Right kidney (tissue), 1 donor: ENCODE results near the gene ARID5B.
"Not testable (repeated sequence)": the region's sequence is repeated elsewhere in the genome, so short reads cannot be mapped to it uniquely, and the experiment has no call there.

Experiments used
- DNase-seq: peaks from one replicate; pipeline ENCODE4 v3.0.0-alpha.2; 2016

The ARID5B gene

GRCh38 chr10:61964949-61965702 lies 63.6 kb downstream of the ARID5B start:
- no peak for DNase-seq

- no peak for DNase-seq
These were observed 64.3 kb downstream of the ARID5B start for GRCh38 chr10:61965703-61966395.

GRCh38 chr10:61967298-61967697 lies 65.8 kb downstream of the ARID5B start:
- no peak for DNase-seq

GRCh38 chr10:61970182-61971002 lies 68.9 kb downstream of the ARID5B start:
- no peak for DNase-seq

GRCh38 chr10:61971003-61971325 lies 69.5 kb downstream of the ARID5B start:
- DNase-seq: no peak

- no peak for DNase-seq
These were observed 71.7 kb downstream of the ARID5B start for GRCh38 chr10:61973169-61973568.

- no peak for DNase-seq
These were observed 72.4 kb downstream of the ARID5B start for GRCh38 chr10:61973906-61974305.

- DNase-seq: no peak
These were observed 73.3 kb downstream of the ARID5B start for GRCh38 chr10:61974601-61975390.

- DNase-seq: no peak
These were observed 74.0 kb downstream of the ARID5B start for GRCh38 chr10:61975391-61975932.

- not testable (repeated sequence) for DNase-seq
These were observed 75.6 kb downstream of the ARID5B start for GRCh38 chr10:61976951-61977721.

- DNase-seq: no peak
These were observed 77.5 kb downstream of the ARID5B start for GRCh38 chr10:61978965-61979364.

GRCh38 chr10:61981460-61981859 lies 80.0 kb downstream of the ARID5B start:
- DNase-seq: no peak

- DNase-seq: no peak
These were observed 81.8 kb downstream of the ARID5B start for GRCh38 chr10:61983255-61983654.

GRCh38 chr10:61984803-61985418 lies 83.4 kb downstream of the ARID5B start:
- no peak for DNase-seq

- no peak for DNase-seq
These were observed 84.2 kb downstream of the ARID5B start for GRCh38 chr10:61985715-61986114.

- DNase-seq: no peak
These were observed 84.9 kb downstream of the ARID5B start for GRCh38 chr10:61986382-61986781.

- no peak for DNase-seq
These were observed 85.4 kb downstream of the ARID5B start for GRCh38 chr10:61986788-61987492.

- no peak for DNase-seq
These were observed 86.0 kb downstream of the ARID5B start for GRCh38 chr10:61987537-61987936.

- DNase-seq: no peak
These were observed 86.5 kb downstream of the ARID5B start for GRCh38 chr10:61987951-61988379.
